BJ (cell line): ENCODE results near the gene S100A8. TPM values are rescaled to one million over a fixed set of nuclear protein-coding genes. Genes with fewer than 3 reads are reported as not detected.

Source experiments
- CTCF ChIA-PET: fragments of 350-600 bp; formaldehyde crosslinking; extraction: SDS; loops from one replicate; lab custom pipeline; 2021; ENCODE audit warnings: antibody characterized with exemption, inconsistent platforms; lab: Yijun Ruan, JAX
- POLR2A ChIA-PET: fragments of 300-600 bp; sonication (Branson Sonifier 250); formaldehyde crosslinking; extraction: SDS; loops from one replicate; lab custom pipeline; 2021; ENCODE audit warnings: antibody characterized with exemption; lab: Charles Lee
- DNase-seq: peaks from one replicate; pipeline ENCODE4 v3.0.0-alpha.2; 2011; ENCODE audit warnings: low read depth
- H3K27me3 ChIP-seq: 2 replicates; pipeline ENCODE4 v1.6.0; 2011; ENCODE audit warnings: low read length; ENCODE audit not compliant: control insufficient read depth, insufficient read depth
- H3K36me3 ChIP-seq: 2 replicates; pipeline ENCODE4 v1.5.1; 2011; ENCODE audit warnings: low read length; ENCODE audit not compliant: control insufficient read depth, insufficient read depth
- H3K4me3 ChIP-seq: 2 replicates; pipeline ENCODE4 v1.5.1; 2011; ENCODE audit warnings: low read depth, mild to moderate bottlenecking, control low read depth, low read length
- polyA plus RNA-seq: library from polyadenylated mRNA; depleted of rRNA; stranded (reverse); fragments of >200 nt; gene quantifications from 2 replicates; pipeline ENCODE4 v1.2.3, GENCODE V29; 2011
- TF ChIP-seq, protein P1 (sequence below): IDR thresholded peaks from 2 replicates; pipeline ENCODE4 v1.5.1; 2011; ENCODE audit warnings: low read depth, mild to moderate bottlenecking, control low read depth, inconsistent platforms, low read length, moderate library complexity; ENCODE audit not compliant: insufficient read depth

S100A8 gene
- polyA plus RNA-seq, 1 experiment, result not detected

DNA sequence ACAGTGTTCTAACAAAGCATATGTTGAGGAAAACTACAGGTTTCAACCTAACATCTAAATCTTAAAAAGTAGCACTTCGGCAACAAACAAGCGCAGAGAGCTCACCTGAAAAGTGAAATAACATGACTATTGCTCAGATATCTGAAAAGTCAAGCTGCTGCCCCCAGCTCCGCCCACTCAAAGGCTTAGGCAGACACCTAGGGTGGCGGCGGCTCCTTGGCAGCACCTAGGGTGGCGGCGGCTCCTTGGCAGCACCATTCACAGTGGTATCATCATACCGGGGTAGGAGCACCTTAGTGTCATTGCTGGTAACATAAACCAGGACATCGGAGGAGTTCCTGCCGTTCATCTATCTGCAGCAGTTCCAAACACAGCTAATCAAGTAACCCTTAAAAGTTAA is 11.3 kb downstream of the S100A8 start:
- CTCF ChIA-PET, result no interaction called here

DNA sequence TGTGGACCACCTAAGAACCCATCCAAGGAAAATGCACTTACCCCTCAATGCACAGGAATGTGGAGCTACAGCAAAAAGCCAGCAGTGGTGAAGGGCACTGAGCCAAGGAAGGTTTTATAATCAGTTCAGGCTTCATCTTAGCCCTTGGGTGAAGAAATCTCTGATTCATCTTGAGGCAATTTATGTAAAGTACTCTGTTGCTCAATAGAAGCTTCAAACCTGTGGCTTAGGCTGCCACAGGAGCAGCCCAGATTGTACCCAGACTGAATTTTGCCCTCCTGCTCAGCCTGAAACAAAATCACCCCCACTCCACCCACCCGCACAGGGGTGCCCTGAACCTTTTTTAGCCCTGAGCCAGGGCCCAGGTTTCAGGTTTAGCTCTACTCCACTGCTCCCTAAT is 15.4 kb downstream of the S100A8 start, which contains the start of gene S100A12:
TSS of gene S100A12 (minus strand) at position 111 of the 400 bp plus-strand sequence. CDS start 1,029 bp downstream, outside the sequence.
- Histone ChIP-seq H3K27me3 (peaks cover 6% of the 10 kb centered on the region), H3K4me3 (no peak within 1 kb of the TSS), H3K36me3 (no peaks in the 10 kb centered on the region)
- peak; percentile 22 for DNase-seq
- ChIA-PET CTCF (interaction anchor here (2.0 kb wide), 1 partner anchor 120 kb away, joined by 14 read pairs; no protein-coding TSS in a partner anchor), POLR2A (no interaction called here)
- TF ChIP-seq, protein P1, sequence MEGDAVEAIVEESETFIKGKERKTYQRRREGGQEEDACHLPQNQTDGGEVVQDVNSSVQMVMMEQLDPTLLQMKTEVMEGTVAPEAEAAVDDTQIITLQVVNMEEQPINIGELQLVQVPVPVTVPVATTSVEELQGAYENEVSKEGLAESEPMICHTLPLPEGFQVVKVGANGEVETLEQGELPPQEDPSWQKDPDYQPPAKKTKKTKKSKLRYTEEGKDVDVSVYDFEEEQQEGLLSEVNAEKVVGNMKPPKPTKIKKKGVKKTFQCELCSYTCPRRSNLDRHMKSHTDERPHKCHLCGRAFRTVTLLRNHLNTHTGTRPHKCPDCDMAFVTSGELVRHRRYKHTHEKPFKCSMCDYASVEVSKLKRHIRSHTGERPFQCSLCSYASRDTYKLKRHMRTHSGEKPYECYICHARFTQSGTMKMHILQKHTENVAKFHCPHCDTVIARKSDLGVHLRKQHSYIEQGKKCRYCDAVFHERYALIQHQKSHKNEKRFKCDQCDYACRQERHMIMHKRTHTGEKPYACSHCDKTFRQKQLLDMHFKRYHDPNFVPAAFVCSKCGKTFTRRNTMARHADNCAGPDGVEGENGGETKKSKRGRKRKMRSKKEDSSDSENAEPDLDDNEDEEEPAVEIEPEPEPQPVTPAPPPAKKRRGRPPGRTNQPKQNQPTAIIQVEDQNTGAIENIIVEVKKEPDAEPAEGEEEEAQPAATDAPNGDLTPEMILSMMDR, result no peak

More for the DNA sequence above, 11.3 kb downstream of the S100A8 start:
- TF ChIP-seq, protein P1, result no peak
- POLR2A ChIA-PET, result no interaction called here
- Histone ChIP-seq H3K4me3 (no peak overlapping the region), H3K36me3 (no peaks in the 10 kb centered on the region), H3K27me3 (no peaks in the 10 kb centered on the region)
- no peak for DNase-seq

DNA sequence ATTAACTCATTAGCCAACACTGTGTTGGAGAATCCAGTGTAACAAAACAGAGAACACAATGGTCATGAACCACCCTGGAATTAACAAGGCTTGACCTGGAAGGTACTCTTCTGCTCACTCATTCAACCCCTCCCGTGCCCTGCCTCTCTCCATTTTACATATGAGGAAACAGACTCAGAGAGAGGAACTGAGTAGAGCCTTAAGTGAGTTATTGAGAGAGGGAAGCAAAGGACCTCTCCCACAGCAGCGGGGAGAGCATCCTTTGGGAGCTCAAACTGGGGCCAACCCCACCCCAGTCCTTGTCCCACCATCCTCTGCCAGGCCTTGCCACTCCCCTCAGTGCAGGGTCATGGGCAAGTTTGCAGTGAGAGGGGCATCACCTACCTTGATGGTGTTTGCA is 16.8 kb downstream of the S100A8 start:
- no peak for DNase-seq
- CTCF ChIA-PET, result interaction anchor here (3.2 kb wide), 1 partner anchor 21 kb away, joined by 14 read pairs; no protein-coding TSS in a partner anchor
- POLR2A ChIA-PET, result no interaction called here
- TF ChIP-seq, protein P1, result no peak
- Histone ChIP-seq H3K4me3 (no peak overlapping the region), H3K27me3 (peaks cover 8% of the 10 kb centered on the region), H3K36me3 (no peaks in the 10 kb centered on the region)

DNA sequence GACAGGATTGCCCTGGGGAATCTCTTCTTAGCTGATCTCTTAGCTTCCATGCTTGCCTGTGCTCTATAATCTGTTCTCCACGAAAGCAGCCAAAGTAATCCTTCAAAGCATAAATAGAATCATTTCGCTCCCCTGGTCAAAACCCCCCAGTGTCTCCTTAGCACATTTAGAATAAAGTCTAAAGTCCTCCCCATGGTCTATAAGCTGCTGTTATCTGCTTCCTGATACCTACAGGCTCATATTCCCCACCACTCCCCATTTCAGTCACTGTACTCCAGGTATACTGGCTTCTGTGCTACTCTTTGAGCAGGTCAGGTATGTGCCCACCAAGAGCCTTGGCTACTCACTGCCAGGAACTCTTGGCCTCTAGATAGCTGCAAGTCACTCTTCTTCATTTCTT is 18.3 kb downstream of the S100A8 start:
- no peak overlapping the region for H3K4me3 ChIP-seq
- H3K27me3 ChIP-seq, result peaks cover 8% of the 10 kb centered on the region
- CTCF ChIA-PET, result interaction anchor here (3.2 kb wide), 1 partner anchor 20 kb away, joined by 14 read pairs; no protein-coding TSS in a partner anchor
- TF ChIP-seq, protein P1, result no peak
- DNase-seq, result no peak
- POLR2A ChIA-PET, result no interaction called here
- H3K36me3 ChIP-seq, result no peaks in the 10 kb centered on the region

DNA sequence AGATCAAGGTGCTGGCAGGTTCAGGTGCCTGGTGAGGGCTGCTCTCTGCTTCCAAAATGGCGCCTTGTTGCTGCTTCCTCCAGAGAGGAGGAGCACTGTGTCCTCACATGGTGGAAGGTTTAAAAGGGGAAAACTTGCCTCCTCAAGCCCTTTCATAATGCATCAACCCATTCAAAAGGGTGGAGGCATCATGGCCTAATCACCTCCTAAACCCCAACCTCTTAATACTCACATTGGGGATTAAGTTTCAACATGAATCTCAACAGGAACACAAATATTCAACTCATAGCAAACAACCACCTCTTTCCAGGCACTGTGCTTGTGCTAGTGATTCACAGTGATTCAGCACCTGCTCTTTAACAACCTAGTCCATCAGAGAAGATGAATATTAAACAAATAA is 19.6 kb downstream of the S100A8 start:
- DNase-seq, result no peak
- TF ChIP-seq, protein P1, result no peak
- ChIA-PET POLR2A (no interaction called here), CTCF (no interaction called here)
- Histone ChIP-seq H3K4me3 (no peak overlapping the region), H3K27me3 (peaks cover 8% of the 10 kb centered on the region), H3K36me3 (no peaks in the 10 kb centered on the region)
